H4 (cell line): ENCODE measurements around the gene IL6ST. TPM values are rescaled to one million over a fixed set of nuclear protein-coding genes. Genes with fewer than 3 reads are reported as not detected.
"Not testable (repeated sequence)": the region's sequence is repeated elsewhere in the genome, so short reads cannot be mapped to it uniquely, and the experiment has no call there.

Source experiments
- DNase-seq: peaks from one replicate; pipeline ENCODE4 v3.0.0-alpha.2; 2015; ENCODE audit warnings: low spot score
- total RNA-seq: library from RNA; depleted of rRNA; stranded (reverse); fragments of >200 nt; shearing (Covaris generic); gene quantifications from 2 replicates; pipeline ENCODE4 v1.2.3, GENCODE V29; 2014

Gene IL6ST
- total RNA-seq, 1 experiment from 2014 or later, result 183 TPM

DNA sequence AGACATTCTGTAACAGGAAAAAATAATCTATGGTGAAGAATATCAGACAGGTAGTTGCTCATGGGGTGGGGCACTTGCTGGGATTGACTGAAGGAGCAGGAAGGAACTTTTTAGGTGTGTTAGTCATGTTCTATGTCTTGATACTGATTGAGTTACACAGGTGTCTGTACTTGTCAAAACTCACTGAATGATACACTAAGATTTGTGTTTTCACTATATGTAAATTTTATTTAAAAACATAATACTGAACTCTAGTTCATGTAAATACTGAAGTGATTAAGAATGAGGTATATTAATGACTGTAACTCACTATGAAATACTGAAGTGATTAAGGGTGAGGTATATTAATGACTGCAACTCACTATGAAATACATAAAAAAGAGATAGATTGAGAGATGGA is 28.5 kb downstream of the IL6ST start:
- no peak for DNase-seq

DNA sequence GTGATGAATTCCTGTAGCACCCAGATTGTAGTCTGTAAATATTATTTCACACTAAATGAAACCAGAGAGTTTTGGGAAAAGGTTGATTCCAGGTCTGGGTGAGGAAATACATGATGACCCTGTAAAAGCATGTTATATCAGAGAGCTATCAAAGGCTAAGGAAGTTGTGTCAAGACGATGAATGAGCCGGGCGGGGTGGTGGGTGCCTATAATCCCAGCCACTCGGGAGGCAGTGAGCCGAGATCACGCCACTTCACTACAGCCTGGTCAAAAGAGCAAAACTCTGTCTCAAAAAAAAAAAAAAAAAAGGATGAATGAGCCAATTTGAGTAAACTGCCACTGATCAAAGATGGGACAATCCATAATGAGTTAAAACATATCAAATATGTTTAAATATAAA is 29.2 kb downstream of the IL6ST start:
- no peak for DNase-seq

- no peak for DNase-seq
Measured at GRCh38 chr5:55960779-55961178, 34.0 kb downstream of the IL6ST start.

- no peak for DNase-seq
Measured at GRCh38 chr5:55959208-55959607, 35.6 kb downstream of the IL6ST start.

DNA sequence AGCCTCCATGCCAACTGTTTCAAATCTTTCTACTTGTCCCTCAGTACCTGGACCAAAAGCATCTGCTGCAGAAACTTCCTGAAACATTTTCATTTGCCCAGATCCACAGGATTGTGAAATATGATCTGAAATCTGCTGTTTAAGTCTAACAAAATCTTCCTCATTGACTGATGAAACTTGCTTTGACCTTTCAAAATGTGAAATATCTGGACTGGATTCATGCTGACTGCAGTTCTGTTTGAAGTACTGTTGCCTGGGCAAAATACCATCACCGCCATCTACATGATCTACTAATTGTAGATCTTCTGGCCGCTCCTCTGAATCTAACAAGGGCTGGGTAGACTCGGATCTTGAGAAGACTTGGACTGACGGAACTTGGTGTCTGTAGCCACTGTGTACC is 53.6 kb downstream of the IL6ST start:
- DNase-seq, result not testable (repeated sequence)

GRCh38 chr5:55937598-55937997 is 57.2 kb downstream of the IL6ST start:
- not testable (repeated sequence) for DNase-seq

GRCh38 chr5:55936100-55936693 is 58.6 kb downstream of the IL6ST start:
- DNase-seq, result peak; percentile 78

- no peak for DNase-seq
Measured at GRCh38 chr5:55935371-55935770, 59.4 kb downstream of the IL6ST start.

GRCh38 chr5:55934720-55935119 is 60.0 kb downstream of the IL6ST start:
- no peak for DNase-seq

GRCh38 chr5:55934115-55934613 is 60.6 kb downstream of the IL6ST start:
- peak; percentile 16 for DNase-seq

- no peak for DNase-seq
Measured at GRCh38 chr5:55933377-55934114, 61.2 kb downstream of the IL6ST start.

GRCh38 chr5:55932700-55933099 is 62.1 kb downstream of the IL6ST start:
- no peak for DNase-seq

DNA sequence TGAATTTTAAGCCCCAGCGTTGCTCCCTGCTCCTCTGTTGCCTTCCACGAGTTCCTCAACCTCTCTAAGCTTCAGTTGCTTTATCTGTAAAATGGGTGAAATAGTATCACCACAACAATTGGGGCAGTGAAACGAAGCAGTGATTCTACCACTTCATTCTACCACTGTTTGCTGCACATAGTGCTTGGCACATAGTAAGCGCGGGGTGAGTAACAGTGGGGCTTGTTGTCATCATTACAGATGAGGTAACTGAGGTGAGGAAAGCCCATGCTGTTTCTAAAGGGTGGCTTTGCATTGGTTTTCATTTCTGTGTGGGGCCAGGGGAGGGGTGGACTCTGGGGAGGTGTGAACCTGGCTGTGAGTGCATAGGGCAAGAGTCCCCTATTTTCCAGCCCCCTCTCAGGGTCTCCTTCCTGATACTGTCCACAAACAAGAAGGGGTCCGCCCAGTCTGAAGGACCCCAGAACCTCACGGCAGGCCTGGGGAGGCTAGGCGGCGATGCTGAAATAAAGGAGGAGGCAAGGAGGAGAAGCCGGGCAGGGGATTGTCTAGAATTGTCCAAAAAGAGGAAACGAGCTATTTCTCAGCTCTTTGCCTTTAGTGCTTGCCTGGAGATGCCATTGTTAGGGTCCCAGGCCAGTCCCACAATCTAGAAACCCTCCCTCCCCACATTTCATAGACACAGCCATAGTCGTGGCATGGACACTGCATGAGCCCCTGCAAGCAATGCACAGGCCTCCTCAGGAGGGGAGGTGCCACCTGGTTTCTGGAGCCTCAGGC is 65.6 kb downstream of the IL6ST start:
- no peak for DNase-seq

DNA sequence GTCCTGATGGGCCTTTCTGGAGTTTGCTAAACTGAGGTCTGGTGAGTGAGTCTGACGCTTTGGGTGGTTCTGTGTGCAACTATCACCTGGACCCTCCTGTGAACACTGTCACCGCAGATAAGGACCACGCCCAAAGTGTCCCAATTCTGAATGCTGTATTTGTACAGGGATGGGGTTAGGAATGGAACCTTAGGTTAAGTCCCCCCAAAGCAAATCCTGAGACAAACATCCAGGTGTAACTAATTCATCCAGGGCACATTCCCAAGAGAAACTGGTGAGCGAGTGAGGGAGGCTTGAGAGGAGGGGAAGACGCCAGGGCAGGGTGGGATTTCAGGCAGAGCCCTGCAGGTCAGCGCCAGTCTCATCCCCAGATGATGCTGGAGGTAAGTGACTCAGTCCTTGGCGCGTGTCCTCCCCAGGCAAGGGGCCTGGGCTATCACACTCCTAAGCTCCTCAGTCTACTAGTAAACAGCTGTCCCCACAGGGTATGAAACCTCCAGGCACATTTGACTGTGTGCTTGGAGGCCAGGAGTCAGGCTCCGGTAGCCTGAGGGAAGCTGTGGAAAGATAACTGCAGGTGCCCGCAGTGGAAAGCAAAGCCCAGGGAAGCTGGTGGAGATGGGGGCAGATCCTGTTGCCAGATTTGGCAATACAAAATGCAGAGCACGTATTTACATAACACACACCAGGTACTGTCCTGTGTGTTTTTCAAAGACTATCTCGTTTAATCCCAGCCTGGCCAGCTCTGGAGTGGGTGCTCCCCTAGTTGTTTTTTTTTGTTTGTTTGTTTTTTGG is 66.7 kb downstream of the IL6ST start:
- DNase-seq, result no peak

- no peak for DNase-seq
Measured at GRCh38 chr5:55926476-55926875, 68.3 kb downstream of the IL6ST start.

GRCh38 chr5:55925712-55926111 is 69.1 kb downstream of the IL6ST start:
- no peak for DNase-seq

DNA sequence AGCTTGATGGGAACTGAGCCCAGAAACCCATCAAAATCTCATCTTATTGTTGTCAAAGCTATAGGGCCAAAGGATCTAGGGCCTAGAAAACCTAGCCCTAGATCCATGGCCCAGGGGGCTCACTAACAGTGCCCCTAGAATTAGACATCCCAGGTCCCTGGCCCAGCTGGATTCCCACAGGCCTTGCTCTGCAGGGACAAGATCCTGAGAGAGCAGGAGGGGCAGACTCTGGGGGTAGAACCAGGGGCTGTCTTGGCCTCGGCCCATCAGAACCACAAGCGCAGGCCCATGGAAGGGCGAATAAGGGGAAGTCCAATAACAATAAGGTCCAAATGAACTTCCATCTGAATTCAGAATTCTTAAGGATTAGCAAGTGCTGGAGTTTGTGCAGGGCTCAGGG is 69.6 kb downstream of the IL6ST start:
- no peak for DNase-seq

GRCh38 chr5:55924744-55925143 is 70.0 kb downstream of the IL6ST start:
- DNase-seq, result no peak

DNA sequence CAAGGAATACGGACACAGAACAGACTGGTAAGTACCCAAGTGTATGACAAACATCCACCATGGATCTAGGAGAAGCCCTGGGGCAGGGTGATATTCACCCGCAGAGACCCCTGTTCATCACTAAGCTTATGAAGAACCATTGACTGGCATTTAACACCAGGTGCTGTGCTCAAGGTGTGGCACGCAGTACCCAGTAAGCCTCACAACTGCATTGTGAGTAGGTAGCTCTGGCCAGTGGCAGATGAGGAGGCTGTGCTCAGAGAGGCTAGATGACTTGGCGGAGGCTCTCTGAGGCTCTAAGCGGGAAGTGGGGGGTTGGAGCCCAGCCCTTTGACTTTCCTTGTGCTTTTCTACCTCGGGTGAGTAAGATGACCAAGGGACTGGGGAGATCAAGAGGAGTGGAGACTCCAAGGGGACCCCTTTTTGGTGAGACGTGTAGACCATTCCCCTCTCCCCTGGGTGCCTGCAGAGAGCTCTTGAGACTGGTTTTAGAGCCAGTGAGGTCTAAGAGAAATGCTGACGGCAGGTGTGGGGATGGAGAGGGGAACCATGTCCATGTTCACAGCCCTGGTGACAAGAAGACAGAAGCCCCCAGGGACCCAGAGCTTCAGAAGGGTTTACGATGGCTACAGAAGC is 70.8 kb downstream of the IL6ST start:
- DNase-seq, result no peak

GRCh38 chr5:55923177-55923771 is 71.5 kb downstream of the IL6ST start:
- DNase-seq, result no peak

DNA sequence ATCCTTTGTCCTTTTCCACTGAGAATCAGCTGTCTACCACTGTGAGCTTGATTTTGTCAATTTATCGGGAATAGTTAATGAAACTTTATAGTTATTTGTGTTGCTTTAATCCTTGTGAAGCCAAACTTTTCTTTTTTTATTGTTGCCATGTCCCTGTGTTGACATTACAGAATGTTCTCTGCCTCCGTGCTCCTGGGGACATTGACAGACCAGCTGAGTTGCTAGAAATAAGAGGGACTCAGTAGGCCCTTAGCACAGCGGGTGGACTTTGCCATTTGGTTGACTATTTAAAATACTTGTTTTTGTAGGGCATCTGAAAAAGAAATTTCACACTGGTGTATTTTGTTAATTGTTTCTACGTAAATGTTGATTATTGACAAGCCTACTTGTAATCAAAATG is 73.1 kb downstream of the IL6ST start:
- no peak for DNase-seq
